Measurements from ENCODE around the gene GLB1L. TPM values are rescaled to one million over a fixed set of nuclear protein-coding genes. Genes with fewer than 3 reads are reported as not detected.

GLB1L gene
- total and polyA plus RNA-seq, 2 experiments from 2014 or later: 3.4 to 13.5 TPM

- Histone ChIP-seq H3K27ac (no peak overlapping the region), H3K9ac (no peak overlapping the region), H3K4me2 (ENCODE audit: unreplicated experiment) (no peak overlapping the region), H3F3A (ENCODE audit: insufficient read depth) (peaks cover 17% of the 10 kb centered on the region), H3K4me3 (no peak overlapping the region), H3K79me2 (ENCODE audit: insufficient read depth) (0 out of 2 replicates have a peak, but pooled peaks cover 3% of the 10 kb centered on the region), H2AFZ (no peak overlapping the region), H3K9me3 (ENCODE audit: low read depth) (no peaks in the 10 kb centered on the region), H3K36me3 (ENCODE audit: low read depth) (no peaks in the 10 kb centered on the region), H4K20me1 (ENCODE audit: insufficient read depth) (no peaks in the 10 kb centered on the region), H3K9me2 (ENCODE audit: insufficient read depth) (no peaks in the 10 kb centered on the region), H3K4me1 (ENCODE audit: insufficient read depth) (peaks cover 11% of the 10 kb centered on the region; the same call in 1 of the 2 replicates), H3K27me3 (replicated peaks; ENCODE audit: insufficient read depth) (no peaks in the 10 kb centered on the region)
- TF ChIP-seq EZH2 (IDR thresholded peaks at IDR 0.05; ENCODE audit: insufficient read depth, poor library complexity, severe bottlenecking) (no peak), EZH2phosphoT487 (IDR thresholded peaks at IDR 0.05; ENCODE audit: insufficient read depth, low read depth) (no peak)
- in situ Hi-C loops (cut with MboI): no loop called here
- 87 to 90% methylated on average over 9 of the region's 9 CpGs for WGBS, 2 experiments (ENCODE audit: low coverage in 1 of 2, low lambda C conversion rate in 2 of 2, missing lambda C conversion rate in 2 of 2)
- no peak for DNase-seq
Observed at GRCh38 chr2:219210886-219211362, 34.3 kb downstream of the GLB1L start.

GRCh38 chr2:219210196-219210885, 34.9 kb downstream of the GLB1L start:
- no peak for DNase-seq
- H3K9me3 ChIP-seq (ENCODE audit: low read depth): no peaks in the 10 kb centered on the region
- 94 to 96% methylated on average over 19 to 24 of the region's 24 CpGs for WGBS, 2 experiments (ENCODE audit: low coverage in 1 of 2, low lambda C conversion rate in 2 of 2, missing lambda C conversion rate in 2 of 2)
- no peaks in the 10 kb centered on the region for H4K20me1 ChIP-seq (ENCODE audit: insufficient read depth)
- 0 out of 2 replicates have a peak, but pooled peaks cover 3% of the 10 kb centered on the region for H3K79me2 ChIP-seq (ENCODE audit: insufficient read depth)
- H3K36me3 ChIP-seq (ENCODE audit: low read depth): no peaks in the 10 kb centered on the region
- no peaks in the 10 kb centered on the region for H3K9me2 ChIP-seq (ENCODE audit: insufficient read depth)
- TF ChIP-seq EZH2 (IDR thresholded peaks at IDR 0.05; ENCODE audit: insufficient read depth, poor library complexity, severe bottlenecking) (no peak), EZH2phosphoT487 (IDR thresholded peaks at IDR 0.05; ENCODE audit: insufficient read depth, low read depth) (no peak)
- H2AFZ ChIP-seq: no peak overlapping the region
- H3K4me2 ChIP-seq (ENCODE audit: unreplicated experiment): no peak overlapping the region
- H3F3A ChIP-seq (ENCODE audit: insufficient read depth): peaks cover 17% of the 10 kb centered on the region
- H3K27ac ChIP-seq: no peak overlapping the region
- H3K27me3 ChIP-seq (replicated peaks; ENCODE audit: insufficient read depth): no peaks in the 10 kb centered on the region
- no peak overlapping the region for H3K4me3 ChIP-seq
- in situ Hi-C loops (cut with MboI): no loop called here
- no peak overlapping the region for H3K9ac ChIP-seq
- peaks cover 11% of the 10 kb centered on the region; the same call in 1 of the 2 replicates for H3K4me1 ChIP-seq (ENCODE audit: insufficient read depth)

GRCh38 chr2:219209236-219210195, 35.7 kb downstream of the GLB1L start:
- H3K27ac ChIP-seq: no peak overlapping the region
- no peak for DNase-seq
- in situ Hi-C loops (cut with MboI): no loop called here

More at GRCh38 chr2:219209236-219210195, 35.7 kb downstream of the GLB1L start:
- Histone ChIP-seq H3K4me3 (no peak overlapping the region), H3K9me3 (ENCODE audit: low read depth) (no peaks in the 10 kb centered on the region), H4K20me1 (ENCODE audit: insufficient read depth) (no peaks in the 10 kb centered on the region), H3K27me3 (replicated peaks; ENCODE audit: insufficient read depth) (no peaks in the 10 kb centered on the region), H3F3A (ENCODE audit: insufficient read depth) (peaks cover 17% of the 10 kb centered on the region), H3K4me2 (ENCODE audit: unreplicated experiment) (no peak overlapping the region), H2AFZ (no peak overlapping the region), H3K9me2 (ENCODE audit: insufficient read depth) (no peaks in the 10 kb centered on the region), H3K79me2 (ENCODE audit: insufficient read depth) (0 out of 2 replicates have a peak, but pooled peaks cover 3% of the 10 kb centered on the region), H3K36me3 (ENCODE audit: low read depth) (no peaks in the 10 kb centered on the region), H3K9ac (no peak overlapping the region), H3K4me1 (ENCODE audit: insufficient read depth) (peaks cover 11% of the 10 kb centered on the region; the same call in 1 of the 2 replicates)
- no peak for TF ChIP-seq EZH2phosphoT487 (IDR thresholded peaks at IDR 0.05; ENCODE audit: insufficient read depth, low read depth)
- no peak for TF ChIP-seq EZH2 (IDR thresholded peaks at IDR 0.05; ENCODE audit: insufficient read depth, poor library complexity, severe bottlenecking)
- 78 to 84% methylated on average over 18 of the region's 18 CpGs for WGBS, 2 experiments (ENCODE audit: low coverage in 1 of 2, low lambda C conversion rate in 2 of 2, missing lambda C conversion rate in 2 of 2)
